Measurements from ENCODE around the gene HDDC2. TPM values are rescaled to one million over a fixed set of nuclear protein-coding genes. Genes with fewer than 3 reads are reported as not detected.

The HDDC2 gene
- total and polyA plus RNA-seq, 2 of the 8 experiments (the other 6 are each of a cell fraction or from before 2014, with no cell fraction given) = 89.3 to 129 TPM

- Histone ChIP-seq H2BK120ac (replicated peaks; ENCODE audit: low read depth, low read length) (no peak overlapping the region), H3K23me2 (ENCODE audit: low read depth, low read length) (no peaks in the 10 kb centered on the region), H3K9ac (replicated peaks in 1 of 4; ENCODE audit: extremely low read depth in 1 of 4, low read depth in 3 of 4, low read length in 3 of 4) (no peak overlapping the region), H3K23ac (ENCODE audit: insufficient read length) (no peak overlapping the region), H2BK15ac (ENCODE audit: low read length) (no peak overlapping the region), H3K36me3 (ENCODE audit: control insufficient read depth in 2 of 4, insufficient read depth in 4 of 4, low read length in 3 of 4) (no peaks in the 10 kb centered on the region), H2AFZ (ENCODE audit: low read length) (no peak overlapping the region), H3K56ac (replicated peaks; ENCODE audit: insufficient read length, low read depth, low read length) (no peak overlapping the region), H2BK20ac (ENCODE audit: low read length) (no peak overlapping the region), H3K27me3 (replicated peaks in 1 of 4; ENCODE audit: control insufficient read depth in 3 of 4, extremely low read depth in 1 of 4, insufficient read depth in 3 of 4, low read length in 3 of 4) (no peaks in the 10 kb centered on the region), H3K27ac (ENCODE audit: low read depth, low read length) (no peak overlapping the region), H2BK12ac (ENCODE audit: low read depth, low read length) (no peak overlapping the region), H3K79me2 (ENCODE audit: control insufficient read depth in 1 of 2, insufficient read depth in 2 of 2, low read length in 2 of 2) (no peaks in the 10 kb centered on the region), H3K4me3 (ENCODE audit: extremely low read depth in 1 of 4, insufficient read depth in 2 of 4, low read depth in 3 of 4, low read length in 4 of 4) (no peak overlapping the region), H4K5ac (ENCODE audit: insufficient read length, low read depth, low read length) (no peak overlapping the region), H3K79me1 (ENCODE audit: low read depth, low read length) (no peaks in the 10 kb centered on the region), H3K4me2 (ENCODE audit: insufficient read depth in 1 of 2, low read depth in 2 of 2, low read length in 2 of 2) (no peak overlapping the region), H3K4me1 (replicated peaks in 1 of 4; ENCODE audit: control insufficient read depth in 3 of 4, insufficient read depth in 4 of 4, low read length in 3 of 4) (no peaks in the 10 kb centered on the region; a peak in 1 of 7 replicates), H3K9me3 (ENCODE audit: insufficient read depth in 2 of 2, low read depth in 1 of 2, low read length in 1 of 2) (no peaks in the 10 kb centered on the region), H2BK5ac (ENCODE audit: low read depth, low read length) (no peak overlapping the region), H4K20me1 (replicated peaks in 1 of 2; ENCODE audit: control insufficient read depth in 1 of 2, insufficient read depth in 2 of 2, low read length in 2 of 2) (no peaks in the 10 kb centered on the region), H3K14ac (ENCODE audit: insufficient read length) (no peak overlapping the region), H3K18ac (ENCODE audit: extremely low read depth, low read length) (no peak overlapping the region), H2AK5ac (ENCODE audit: low read depth, low read length) (no peak overlapping the region), H3K4ac (replicated peaks; ENCODE audit: insufficient read length, low read depth, low read length) (no peak overlapping the region), H4K91ac (replicated peaks; ENCODE audit: insufficient read length, low read length) (no peak overlapping the region), H4K8ac (ENCODE audit: extremely low read depth, insufficient read depth, low read length) (no peak overlapping the region)
- WGBS, 2 experiments (ENCODE audit: extremely low coverage in 1 of 2, insufficient coverage in 1 of 2, insufficient read length in 1 of 2, insufficient replicate concordance in 2 of 2, low coverage in 1 of 2, low lambda C conversion rate in 2 of 2, missing lambda C conversion rate in 1 of 2) = 96% methylated on average over 2 of the region's 2 CpGs; no CpG with 5 or more reads in 1 of the 2 experiments
- DNase-seq (ENCODE audit: low read depth in 1 of 2, low spot score in 2 of 2) (no peak), FAIRE-seq (no peak)
- ChIA-PET POLR2A (ENCODE audit: partially characterized antibody) (no interaction called here), CTCF (ENCODE audit: partially characterized antibody) (interaction anchor here (0.8 to 1.1 kb wide), 2 partner anchors 13 to 278 kb away, joined by 3 read pairs; no protein-coding TSS in a partner anchor)
- TF ChIP-seq SIX5 (IDR thresholded peaks at IDR 0.05; ENCODE audit: low read depth, low read length) = no peak
- no peak for TF ChIP-seq CHD1 (IDR thresholded peaks at IDR 0.05; ENCODE audit: low read depth, low read length)
- no peak for TF ChIP-seq EZH2 (IDR thresholded peaks at IDR 0.05; ENCODE audit: low read depth, low read length, severe bottlenecking)
- no peak for TF ChIP-seq SP2 (IDR thresholded peaks at IDR 0.05; ENCODE audit: low read length)
- no peak for TF ChIP-seq BRCA1 (IDR thresholded peaks at IDR 0.05; ENCODE audit: low read depth, low read length)
- no peak for TF ChIP-seq CREB1 (IDR thresholded peaks at IDR 0.05)
- TF ChIP-seq RBBP5 (IDR thresholded peaks at IDR 0.05; ENCODE audit: borderline replicate concordance, low read depth, low read length) = no peak
- no peak for TF ChIP-seq EP300 (IDR thresholded peaks at IDR 0.05; ENCODE audit: borderline replicate concordance in 1 of 2, low read depth in 2 of 2, low read length in 2 of 2)
- no peak for TF ChIP-seq RFX5 (IDR thresholded peaks at IDR 0.05; ENCODE audit: borderline replicate concordance, low read depth, low read length)
- TF ChIP-seq SRF (IDR thresholded peaks at IDR 0.05; ENCODE audit: low read depth, low read length) = no peak
- no peak for TF ChIP-seq CEBPB (IDR thresholded peaks at IDR 0.05; ENCODE audit: low read depth, low read length)
- TF ChIP-seq HDAC2 (IDR thresholded peaks at IDR 0.05; ENCODE audit: borderline replicate concordance in 1 of 2, low read depth in 2 of 2, low read length in 2 of 2) = no peak
- TF ChIP-seq, protein P1, sequence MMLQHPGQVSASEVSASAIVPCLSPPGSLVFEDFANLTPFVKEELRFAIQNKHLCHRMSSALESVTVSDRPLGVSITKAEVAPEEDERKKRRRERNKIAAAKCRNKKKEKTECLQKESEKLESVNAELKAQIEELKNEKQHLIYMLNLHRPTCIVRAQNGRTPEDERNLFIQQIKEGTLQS (IDR thresholded peaks at IDR 0.05; ENCODE audit: insufficient read depth, low read depth, low read length) = no peak
Measured at GRCh38 chr6:125258651-125259353, 43.0 kb downstream of the HDDC2 start.

Data from H1 (cell line).